ENCODE results near the gene ACKR2. TPM values are rescaled to one million over a fixed set of nuclear protein-coding genes. Genes with fewer than 3 reads are reported as not detected.
A peak's percentile ranks its signal among the peaks of the same experiment; 100 is the strongest.
"Not testable (repeated sequence)": the region's sequence is repeated elsewhere in the genome, so short reads cannot be mapped to it uniquely, and the experiment has no call there.

ACKR2 gene
- total RNA-seq, 2 donors from 2014 or later = 0.77 to 1.3 TPM

DNA sequence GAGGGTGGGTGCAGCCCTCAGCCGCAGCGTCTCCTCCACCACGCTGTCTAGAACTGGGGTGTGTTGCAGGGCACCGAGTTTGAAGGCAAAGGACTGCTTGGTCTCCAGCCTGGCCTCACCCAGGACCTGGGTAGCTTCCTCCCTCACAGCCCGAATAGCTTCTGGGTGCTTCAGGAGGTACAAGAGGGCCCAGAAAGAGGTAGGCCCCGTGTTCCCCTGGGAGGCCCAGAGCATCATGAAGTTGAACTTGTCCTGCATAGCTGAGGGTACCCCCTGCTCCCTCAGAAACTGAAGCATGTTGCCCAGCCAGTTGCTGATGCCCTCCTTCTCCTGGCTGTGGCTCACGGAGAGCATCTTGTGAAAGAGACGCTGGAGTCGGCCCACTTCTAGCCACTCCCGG lies 65.5 kb downstream of the ACKR2 start:
- peaks cover 9% of the 10 kb centered on the region for H3K27me3 Mint-ChIP-seq

DNA sequence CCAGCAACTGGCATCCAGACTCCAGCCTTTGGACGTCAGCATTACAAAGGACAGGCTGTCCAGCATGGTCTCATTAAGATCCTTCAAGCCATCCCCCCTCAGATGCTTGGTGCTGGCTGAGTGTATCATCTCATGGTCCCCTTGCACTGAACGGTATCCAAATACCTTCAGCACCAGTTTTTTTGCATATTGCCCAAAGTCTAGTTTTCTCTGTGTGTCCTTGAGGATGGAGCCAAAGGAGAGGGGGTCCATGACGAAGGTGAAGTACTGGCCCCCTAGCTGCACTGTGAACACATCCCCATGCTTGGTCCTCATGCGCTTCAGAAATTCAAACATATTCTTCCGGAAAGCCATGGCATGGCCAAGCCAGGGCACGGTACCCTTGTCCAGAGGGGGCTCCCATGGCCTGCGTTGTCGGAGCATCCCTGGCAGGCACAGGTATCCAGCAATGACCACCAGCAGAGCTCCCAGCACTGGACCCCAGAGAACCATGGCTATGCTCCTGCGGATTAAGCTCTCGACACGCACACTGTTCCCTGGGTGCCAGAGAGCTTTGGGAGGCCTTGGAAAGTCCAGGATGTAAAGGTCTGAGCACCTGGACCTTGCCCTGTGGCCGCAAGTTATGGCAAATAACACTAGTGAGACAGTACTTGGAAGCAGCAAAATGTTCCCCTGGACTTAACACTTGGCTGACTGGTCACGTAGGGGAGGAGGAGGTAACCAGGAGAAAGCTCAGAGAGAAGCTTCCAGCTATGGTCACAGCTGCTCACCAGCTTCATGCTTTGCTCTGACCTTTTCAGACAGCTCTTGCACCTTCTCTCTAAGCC lies 66.3 kb downstream of the ACKR2 start, which contains the start of gene CYP8B1:
Gene CYP8B1 (minus strand): TSS at position 555 of the 827 bp plus-strand sequence. CDS start 63 bp downstream, at position 492.
- H3K36me3 Mint-ChIP-seq (ENCODE audit: low read depth) = no peaks in the 10 kb centered on the region
- no peak within 1 kb of the TSS for H3K27ac Mint-ChIP-seq
- H3K4me3 Mint-ChIP-seq = no peak within 1 kb of the TSS
- no peaks in the 10 kb centered on the region for H3K9me3 Mint-ChIP-seq
- peaks cover 9% of the 10 kb centered on the region for H3K27me3 Mint-ChIP-seq
- no peak for ATAC-seq (replicated peaks)
- H3K4me1 Mint-ChIP-seq = peaks cover 7% of the 10 kb centered on the region

More for the DNA sequence above, 65.5 kb downstream of the ACKR2 start:
- no peak for ATAC-seq (replicated peaks)
- Mint-ChIP-seq H3K4me3 (no peak overlapping the region), H3K9me3 (no peaks in the 10 kb centered on the region), H3K36me3 (ENCODE audit: low read depth) (no peaks in the 10 kb centered on the region), H3K27ac (no peak overlapping the region), H3K4me1 (peaks cover 7% of the 10 kb centered on the region)

DNA sequence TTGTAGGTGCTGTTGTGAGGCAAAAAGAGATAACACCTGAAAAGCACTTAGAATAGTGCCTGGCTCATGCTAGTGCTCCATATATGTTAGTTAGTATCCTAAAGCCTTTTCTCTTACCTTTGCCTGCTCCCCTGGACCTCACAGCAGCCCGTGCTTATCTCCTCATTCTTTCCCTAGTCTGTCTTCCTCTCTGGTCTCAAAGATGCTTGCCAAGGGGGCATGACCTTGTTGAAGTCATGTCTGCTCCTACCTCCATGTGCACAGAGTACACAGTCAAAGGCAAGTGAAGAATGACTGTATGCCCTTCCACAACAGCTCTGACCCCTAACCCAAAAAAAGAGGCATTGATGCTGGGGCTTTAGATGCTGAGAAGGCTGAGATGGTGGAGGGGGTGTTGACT lies 67.2 kb downstream of the ACKR2 start:
- Mint-ChIP-seq H3K36me3 (ENCODE audit: low read depth) (no peaks in the 10 kb centered on the region), H3K9me3 (no peaks in the 10 kb centered on the region), H3K4me1 (peaks cover 12% of the 10 kb centered on the region), H3K27me3 (peaks cover 9% of the 10 kb centered on the region), H3K27ac (no peak overlapping the region), H3K4me3 (no peak overlapping the region)
- ATAC-seq (replicated peaks) = no peak

DNA sequence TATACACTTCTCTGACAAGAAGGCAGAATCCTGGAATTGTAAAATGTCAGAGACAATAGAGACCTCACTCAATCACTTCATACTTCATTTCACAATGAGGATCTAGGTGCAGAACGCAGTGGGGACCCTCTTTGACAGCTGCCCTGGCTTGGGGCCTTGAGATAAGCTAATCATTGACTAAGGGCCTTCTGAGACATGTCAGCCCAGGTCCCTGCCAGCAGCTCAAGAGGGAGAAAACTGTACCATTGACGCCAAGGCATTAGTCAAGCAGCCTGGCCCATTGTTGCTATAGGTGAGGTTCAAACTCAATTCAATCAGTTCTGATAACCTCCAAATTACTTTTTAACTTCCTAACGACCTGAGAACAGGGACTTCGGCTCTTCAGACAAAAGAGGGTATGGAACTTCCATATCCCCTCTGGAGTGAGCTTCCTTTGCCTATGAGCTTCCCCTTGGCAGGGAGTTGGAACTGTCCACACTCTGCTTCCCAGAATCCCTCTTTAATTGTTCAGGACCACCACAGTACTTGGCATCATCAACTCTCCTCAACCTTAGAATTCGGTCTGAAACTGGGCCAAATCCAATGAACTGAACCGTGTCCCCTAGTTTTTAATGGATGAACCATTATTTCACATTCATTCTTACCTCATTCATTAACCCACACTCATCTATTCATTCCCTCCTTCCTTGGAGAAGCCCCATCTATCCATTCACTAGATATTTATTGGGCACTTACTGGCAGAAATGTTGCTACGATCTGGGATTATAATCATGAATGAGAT lies 67.9 kb downstream of the ACKR2 start:
- ATAC-seq (replicated peaks) = no peak
- Mint-ChIP-seq H3K4me1 (peaks cover 16% of the 10 kb centered on the region), H3K27me3 (peaks cover 7% of the 10 kb centered on the region), H3K4me3 (no peak overlapping the region), H3K27ac (no peak overlapping the region), H3K36me3 (ENCODE audit: low read depth) (no peaks in the 10 kb centered on the region), H3K9me3 (no peaks in the 10 kb centered on the region)

DNA sequence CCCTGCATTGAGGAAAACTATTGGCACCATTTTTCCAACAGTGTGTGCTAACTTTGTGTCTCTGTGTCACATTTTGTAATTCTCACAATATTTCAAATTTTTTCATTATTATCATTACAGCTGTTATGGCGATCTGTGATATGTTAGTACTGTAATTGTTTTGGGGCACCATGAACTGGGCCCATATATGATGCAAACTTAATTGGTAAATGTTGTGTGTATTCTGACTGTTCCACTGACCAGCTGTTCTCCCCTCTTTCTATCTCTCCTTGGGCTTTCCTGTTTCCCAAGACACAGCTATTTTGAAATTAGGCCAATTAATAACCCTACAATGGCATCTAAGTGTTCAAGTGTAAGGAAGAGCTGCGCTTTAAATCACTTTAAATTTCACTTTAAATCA lies 68.6 kb downstream of the ACKR2 start:
- no peak overlapping the region for H3K27ac Mint-ChIP-seq
- H3K4me1 Mint-ChIP-seq = peaks cover 9% of the 10 kb centered on the region
- no peaks in the 10 kb centered on the region for H3K36me3 Mint-ChIP-seq (ENCODE audit: low read depth)
- H3K4me3 Mint-ChIP-seq = no peak overlapping the region
- H3K9me3 Mint-ChIP-seq = no peaks in the 10 kb centered on the region
- no peak for ATAC-seq (replicated peaks)
- no peaks in the 10 kb centered on the region for H3K27me3 Mint-ChIP-seq

DNA sequence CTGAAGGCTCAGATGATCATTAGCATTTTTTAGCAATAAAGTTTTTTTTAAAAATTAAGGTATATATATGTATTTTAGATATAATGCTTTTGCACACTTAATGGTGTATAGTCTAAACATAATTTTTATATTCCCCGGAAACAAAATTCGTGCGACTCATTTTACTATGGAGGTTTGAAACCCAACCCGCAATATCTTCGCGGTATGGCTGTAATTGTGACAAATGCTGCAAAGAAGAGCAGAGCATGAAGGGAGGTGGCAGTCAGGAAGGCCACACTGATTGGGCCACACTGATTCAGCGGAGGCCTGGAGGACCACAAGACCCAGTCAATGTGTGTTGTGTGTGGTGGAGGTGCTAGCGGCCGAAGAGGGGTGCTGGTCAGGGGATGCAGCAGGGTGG lies 70.9 kb downstream of the ACKR2 start:
- Mint-ChIP-seq H3K9me3 (no peaks in the 10 kb centered on the region), H3K4me3 (peak overlapping the region; percentile 87), H3K27me3 (peaks cover 2% of the 10 kb centered on the region), H3K4me1 (peaks cover 13% of the 10 kb centered on the region), H3K27ac (peak overlapping the region; percentile 62), H3K36me3 (ENCODE audit: low read depth) (no peaks in the 10 kb centered on the region)
- ATAC-seq (replicated peaks) = no peak

DNA sequence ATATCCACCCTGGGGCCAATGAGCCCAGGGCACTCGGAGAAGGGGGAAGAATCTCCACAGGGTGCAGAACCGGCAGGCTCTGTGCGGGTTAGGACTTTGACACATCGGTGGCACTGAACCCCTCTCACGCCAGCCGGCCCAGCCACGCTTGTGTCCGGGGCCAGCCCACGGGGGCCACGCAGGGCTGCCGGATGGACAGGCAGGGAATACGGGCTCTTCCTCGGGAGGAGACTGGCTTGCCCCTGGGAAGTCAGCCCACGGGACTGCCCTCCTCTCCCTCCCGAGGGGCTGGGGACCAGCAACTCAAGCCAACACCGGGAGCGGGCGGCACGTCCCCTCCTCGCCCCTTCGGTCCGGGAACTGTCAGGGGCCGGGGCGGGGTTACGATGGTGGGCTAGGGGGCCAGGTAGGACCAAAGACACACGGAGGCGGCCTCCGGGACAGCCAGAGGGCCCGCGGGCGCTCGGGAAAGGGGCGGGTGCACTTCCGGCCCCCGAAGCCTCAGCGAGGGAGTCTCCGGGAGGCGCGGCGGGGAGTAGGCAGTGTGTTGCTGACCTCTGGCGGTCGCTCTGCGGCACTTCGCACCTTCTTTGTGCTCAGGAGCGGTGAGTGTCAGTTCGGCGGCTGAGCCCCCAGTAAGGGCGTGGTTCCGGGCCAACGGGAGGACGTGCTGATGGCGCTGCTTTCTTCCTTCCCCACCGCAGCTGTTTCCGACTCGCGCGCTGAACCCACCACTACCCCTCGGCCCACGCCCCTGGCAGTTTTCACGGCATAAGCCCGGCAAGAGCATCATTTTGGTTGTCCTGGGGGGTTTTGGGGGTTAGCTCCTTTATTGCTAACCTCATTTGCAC lies 71.6 kb downstream of the ACKR2 start:
- H3K36me3 Mint-ChIP-seq (ENCODE audit: low read depth) = no peaks in the 10 kb centered on the region
- H3K27me3 Mint-ChIP-seq = peaks cover 3% of the 10 kb centered on the region
- ATAC-seq (replicated peaks) = peak; percentile 98
- peaks cover 13% of the 10 kb centered on the region for H3K4me1 Mint-ChIP-seq
- H3K4me3 Mint-ChIP-seq = peak overlapping the region; percentile 87
- H3K27ac Mint-ChIP-seq = peak overlapping the region; percentile 92
- no peaks in the 10 kb centered on the region for H3K9me3 Mint-ChIP-seq

DNA sequence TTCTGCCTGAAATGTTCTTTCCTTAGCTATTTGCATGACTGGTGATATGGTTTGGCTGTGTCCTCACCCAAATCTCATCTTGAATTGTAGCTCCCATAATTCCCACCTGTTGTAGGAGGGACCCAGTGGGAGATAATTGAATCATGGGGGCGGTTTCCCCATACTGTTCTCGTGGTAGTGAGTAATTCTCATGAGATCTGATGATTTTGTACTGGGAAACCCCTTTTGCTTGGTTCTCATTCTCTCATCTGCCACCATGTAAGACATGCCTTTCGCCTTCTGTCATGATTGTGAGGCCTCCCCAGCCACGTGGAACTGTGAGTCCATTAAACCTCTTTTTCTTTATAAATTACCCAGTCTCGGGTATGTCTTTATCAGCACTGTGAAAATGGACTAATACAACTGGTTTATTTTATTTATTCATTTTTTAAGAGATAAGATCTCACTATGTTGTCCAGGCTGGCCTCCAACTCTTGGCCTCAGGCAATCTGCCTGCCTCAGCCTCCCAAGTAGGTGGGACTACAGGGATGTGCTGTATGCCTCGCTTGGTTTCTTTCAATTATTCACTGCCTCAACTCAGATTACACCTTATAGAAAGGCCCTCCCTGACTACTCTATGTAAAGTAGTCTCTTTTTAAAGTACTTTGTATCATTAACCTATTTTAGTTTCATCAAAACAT lies 74.1 kb downstream of the ACKR2 start:
- not testable (repeated sequence) for ATAC-seq (replicated peaks); H3K36me3 Mint-ChIP-seq (ENCODE audit: low read depth); H3K27me3 Mint-ChIP-seq; H3K4me3 Mint-ChIP-seq; H3K9me3 Mint-ChIP-seq
- H3K27ac Mint-ChIP-seq = peak overlapping the region; percentile 30
- peaks cover 13% of the 10 kb centered on the region for H3K4me1 Mint-ChIP-seq

DNA sequence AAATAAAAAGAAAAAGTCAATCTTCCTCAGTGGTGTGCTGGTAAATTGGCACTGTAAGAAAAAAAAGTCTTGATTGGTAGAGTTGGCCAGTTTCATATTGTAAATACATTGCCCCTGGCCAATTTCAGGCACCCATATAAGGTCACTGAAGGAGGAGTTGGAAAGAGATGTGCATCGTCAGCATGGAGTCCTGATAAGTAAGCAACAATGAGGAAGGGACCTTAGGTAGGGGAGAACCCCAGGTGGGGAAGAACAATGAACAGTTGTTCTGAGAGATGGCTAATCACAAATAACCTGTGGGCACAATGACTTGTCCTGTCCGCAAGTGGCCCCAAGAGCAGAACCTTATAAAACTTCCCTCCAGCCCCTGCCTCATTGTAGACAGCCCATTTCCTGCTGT lies 75.1 kb downstream of the ACKR2 start:
- Mint-ChIP-seq H3K4me1 (peaks cover 13% of the 10 kb centered on the region), H3K27me3 (peaks cover 14% of the 10 kb centered on the region), H3K9me3 (no peaks in the 10 kb centered on the region), H3K4me3 (no peak overlapping the region), H3K27ac (no peak overlapping the region), H3K36me3 (ENCODE audit: low read depth) (no peaks in the 10 kb centered on the region)
- no peak for ATAC-seq (replicated peaks)

DNA sequence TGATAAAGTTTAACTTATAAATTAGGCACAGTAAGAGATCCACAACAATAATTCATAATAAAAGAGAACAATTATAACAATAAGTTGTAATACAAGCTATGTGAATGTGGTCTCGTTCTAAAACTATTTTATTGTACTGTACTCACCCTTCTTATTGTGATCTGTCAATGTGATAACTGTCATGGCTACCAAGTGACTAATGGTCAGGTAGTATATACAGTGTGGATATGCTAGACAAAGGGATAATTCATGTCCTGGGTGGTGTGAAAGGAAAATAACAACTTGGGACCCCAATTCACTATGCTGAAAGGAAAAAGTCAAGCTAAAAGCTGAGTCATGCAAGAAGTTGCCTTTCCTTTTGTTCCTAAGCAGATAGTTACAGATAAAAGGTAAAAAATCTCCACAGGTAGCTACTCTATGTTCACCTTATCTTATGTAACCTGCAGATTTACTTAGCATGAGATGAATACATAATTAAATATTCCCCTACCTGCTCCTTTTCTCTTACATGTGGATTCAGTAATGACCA lies 77.1 kb downstream of the ACKR2 start:
- no peak for ATAC-seq (replicated peaks)
- Mint-ChIP-seq H3K36me3 (ENCODE audit: low read depth) (no peaks in the 10 kb centered on the region), H3K4me1 (peaks cover 8% of the 10 kb centered on the region), H3K4me3 (no peak overlapping the region), H3K27ac (no peak overlapping the region), H3K9me3 (no peaks in the 10 kb centered on the region), H3K27me3 (peaks cover 14% of the 10 kb centered on the region)

DNA sequence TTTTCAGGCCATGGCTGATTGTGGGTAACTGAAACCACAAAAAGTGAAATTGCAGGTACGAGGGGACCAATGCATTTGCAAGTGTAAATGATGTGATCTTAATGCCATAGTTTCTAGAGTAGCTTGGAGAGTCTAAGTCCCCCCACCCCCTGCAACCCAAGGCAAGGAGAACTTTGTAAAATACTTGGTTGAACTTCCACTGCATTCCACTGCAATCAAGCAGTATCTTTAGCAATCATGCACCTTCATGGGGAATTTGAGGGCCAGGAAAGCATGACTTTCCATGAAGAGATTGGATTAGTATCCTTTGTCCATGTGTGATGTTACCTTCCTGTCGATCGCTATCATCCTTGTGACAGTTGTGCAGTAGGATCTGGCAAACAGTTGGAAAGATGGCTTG lies 77.8 kb downstream of the ACKR2 start:
- Mint-ChIP-seq H3K27me3 (peaks cover 14% of the 10 kb centered on the region), H3K9me3 (no peaks in the 10 kb centered on the region), H3K27ac (no peak overlapping the region), H3K4me3 (no peak overlapping the region), H3K4me1 (peaks cover 4% of the 10 kb centered on the region), H3K36me3 (ENCODE audit: low read depth) (no peaks in the 10 kb centered on the region)
- ATAC-seq (replicated peaks) = no peak

DNA sequence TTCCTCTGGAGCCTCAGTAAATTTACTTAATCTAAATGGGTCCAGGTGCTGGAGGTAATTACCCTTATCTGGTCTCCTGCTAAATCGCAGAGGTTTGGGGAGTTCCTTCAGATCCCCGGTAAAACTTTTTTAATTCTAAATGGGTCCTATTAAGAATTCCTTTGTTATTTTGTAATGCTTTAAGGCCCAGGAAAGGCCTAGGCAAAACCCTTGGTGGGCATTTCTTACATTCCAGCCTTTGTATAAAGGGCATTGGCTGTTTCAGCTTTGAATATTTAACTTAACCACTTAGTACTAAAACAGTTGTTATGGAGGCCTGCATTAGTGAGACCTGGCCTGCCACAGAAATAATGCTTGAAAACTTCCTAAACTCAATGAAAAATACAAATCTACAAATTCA lies 81.8 kb downstream of the ACKR2 start:
- Mint-ChIP-seq H3K4me1 (no peaks in the 10 kb centered on the region), H3K27me3 (peaks cover 11% of the 10 kb centered on the region), H3K27ac (no peak overlapping the region), H3K9me3 (no peaks in the 10 kb centered on the region), H3K4me3 (no peak overlapping the region), H3K36me3 (ENCODE audit: low read depth) (no peaks in the 10 kb centered on the region)
- no peak for ATAC-seq (replicated peaks)

DNA sequence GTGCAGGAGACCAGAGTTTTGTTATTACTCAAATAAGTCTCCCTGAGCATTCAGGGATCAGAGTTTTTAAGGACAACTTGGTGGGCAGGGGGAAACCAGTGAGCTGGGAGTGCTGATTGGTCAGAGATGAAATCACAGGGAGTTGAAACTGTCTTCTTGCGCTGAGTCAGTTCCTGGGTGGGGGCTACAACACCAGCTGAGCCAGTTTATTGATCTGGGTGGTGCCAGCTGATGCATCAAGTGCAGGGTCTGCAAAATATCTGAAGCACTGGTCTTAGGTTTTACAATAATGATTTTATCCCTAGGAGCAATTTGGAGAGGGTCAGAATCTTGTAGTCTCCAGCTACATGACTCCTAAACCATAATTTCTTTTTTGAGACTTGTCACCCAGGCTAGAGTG lies 82.9 kb downstream of the ACKR2 start:
- Mint-ChIP-seq H3K27ac (no peak overlapping the region), H3K4me3 (no peak overlapping the region), H3K4me1 (no peaks in the 10 kb centered on the region), H3K36me3 (ENCODE audit: low read depth) (no peaks in the 10 kb centered on the region), H3K27me3 (peaks cover 10% of the 10 kb centered on the region), H3K9me3 (no peaks in the 10 kb centered on the region)
- no peak for ATAC-seq (replicated peaks)

DNA sequence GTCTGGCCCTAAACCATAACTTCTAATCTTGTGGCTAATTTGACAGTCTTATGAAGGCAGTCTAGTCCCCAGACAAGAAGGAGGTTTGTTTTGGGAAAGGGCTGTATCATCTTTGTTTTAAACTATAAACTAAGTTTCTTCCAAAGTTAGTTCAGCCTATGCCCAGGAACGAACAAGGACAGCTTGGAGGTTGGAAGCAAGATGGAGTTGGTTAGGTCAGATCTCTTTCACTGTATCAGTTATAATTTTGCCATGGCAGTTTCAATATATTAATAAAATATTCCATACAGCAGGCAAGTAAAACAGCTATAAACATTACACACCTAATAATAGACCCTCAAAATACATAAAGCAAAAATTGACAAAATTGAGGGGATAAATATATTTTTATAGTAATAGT lies 83.6 kb downstream of the ACKR2 start:
- ATAC-seq (replicated peaks) = no peak
- Mint-ChIP-seq H3K27ac (no peak overlapping the region), H3K9me3 (no peaks in the 10 kb centered on the region), H3K36me3 (ENCODE audit: low read depth) (no peaks in the 10 kb centered on the region), H3K4me1 (no peaks in the 10 kb centered on the region), H3K27me3 (peaks cover 6% of the 10 kb centered on the region), H3K4me3 (no peak overlapping the region)

Data from activated T-helper 17 cell treated with anti-CD3 and anti-CD28 coated beads, Interleukin-2, amount 50 U/mL, for 72 hours (primary cell).